GM18517 (cell line): ENCODE results near the gene PLCG1.

ENCODE experiments used
- ATAC-seq: cut with Tn5 transposase; IDR thresholded peaks from one replicate; pipeline ENCODE4 v1.9.1; 2021; ENCODE audit warnings: mild to moderate bottlenecking, moderate library complexity; ENCODE audit not compliant: unreplicated experiment

PLCG1 gene

DNA sequence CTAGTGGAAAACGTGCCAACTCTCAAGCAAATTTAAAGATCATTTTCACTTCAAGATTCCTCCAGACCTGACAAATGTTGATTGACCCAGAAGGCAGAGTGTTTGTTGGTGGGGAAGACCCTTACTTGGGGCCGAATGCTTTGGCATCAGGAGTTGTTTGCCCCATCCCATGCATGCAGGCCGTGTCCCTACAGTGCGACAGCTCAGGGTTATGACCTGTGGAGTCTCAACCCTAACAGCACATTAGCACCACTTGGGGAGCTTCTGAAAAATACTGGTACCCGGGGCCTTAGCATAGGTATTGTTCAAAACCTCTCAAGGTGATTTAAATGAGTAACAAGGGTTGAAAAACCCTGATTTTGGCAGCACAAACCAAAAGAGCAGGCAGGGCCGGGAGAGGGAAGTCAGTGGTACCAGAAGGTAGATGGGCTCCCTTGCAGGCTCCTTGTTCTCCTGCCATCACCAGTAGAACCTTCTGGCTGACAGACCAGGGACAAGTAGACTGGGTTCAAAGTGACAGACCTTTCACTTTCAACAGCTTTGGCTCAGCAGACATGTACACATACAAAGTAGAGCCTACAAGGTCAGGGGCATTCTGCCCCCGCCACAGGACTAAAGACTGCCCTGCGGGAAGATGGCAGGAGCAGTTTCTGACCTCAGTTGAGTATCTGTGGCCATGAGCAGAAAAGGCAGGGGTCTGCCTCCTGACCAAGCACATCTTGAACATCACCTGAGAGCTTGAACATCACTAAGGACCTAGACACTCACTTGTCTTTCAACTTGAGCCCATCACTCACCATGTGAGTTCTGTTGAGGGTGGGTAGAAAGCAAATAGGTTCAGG, 39.6 kb downstream of the PLCG1 start:
- ATAC-seq = no peak

DNA sequence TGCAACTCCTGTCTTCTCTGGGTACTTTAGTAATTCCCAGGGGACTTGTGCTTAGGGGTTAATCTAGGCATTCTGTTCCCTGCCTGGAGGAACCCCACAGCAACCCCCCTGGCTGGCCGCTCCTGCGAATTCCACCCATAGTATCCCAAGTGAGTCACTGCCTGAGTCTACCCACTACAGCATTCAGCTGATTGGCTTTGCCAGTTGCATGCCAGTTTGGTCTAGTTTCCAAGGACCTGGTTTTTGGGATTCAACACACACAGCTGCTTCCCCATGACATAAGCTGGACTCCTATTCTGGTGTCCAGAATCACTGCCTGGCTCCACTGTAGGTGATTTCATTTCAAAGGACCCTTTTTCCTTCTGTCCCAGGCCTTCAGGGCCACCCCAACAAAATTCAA, 40.3 kb downstream of the PLCG1 start:
- no peak for ATAC-seq

DNA sequence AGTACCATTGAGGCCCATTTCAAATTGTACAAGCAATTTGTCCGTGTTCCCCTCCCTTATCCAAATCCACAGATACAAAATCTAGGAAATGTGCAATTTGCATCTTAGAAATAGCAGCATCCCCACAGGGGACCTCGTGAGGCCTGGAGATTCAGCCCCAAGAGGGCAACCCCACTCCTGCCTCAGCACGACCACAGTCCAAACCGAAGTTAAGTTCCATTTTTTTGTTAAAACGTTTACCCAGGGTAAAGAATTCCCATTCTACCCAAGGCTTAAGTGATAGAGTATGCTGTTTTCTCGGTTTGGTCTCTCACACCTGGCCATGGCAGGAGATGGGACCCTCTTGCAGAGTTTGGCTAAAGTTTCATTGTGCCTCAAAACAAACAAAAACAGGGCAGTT, 41.2 kb downstream of the PLCG1 start:
- ATAC-seq = no peak

DNA sequence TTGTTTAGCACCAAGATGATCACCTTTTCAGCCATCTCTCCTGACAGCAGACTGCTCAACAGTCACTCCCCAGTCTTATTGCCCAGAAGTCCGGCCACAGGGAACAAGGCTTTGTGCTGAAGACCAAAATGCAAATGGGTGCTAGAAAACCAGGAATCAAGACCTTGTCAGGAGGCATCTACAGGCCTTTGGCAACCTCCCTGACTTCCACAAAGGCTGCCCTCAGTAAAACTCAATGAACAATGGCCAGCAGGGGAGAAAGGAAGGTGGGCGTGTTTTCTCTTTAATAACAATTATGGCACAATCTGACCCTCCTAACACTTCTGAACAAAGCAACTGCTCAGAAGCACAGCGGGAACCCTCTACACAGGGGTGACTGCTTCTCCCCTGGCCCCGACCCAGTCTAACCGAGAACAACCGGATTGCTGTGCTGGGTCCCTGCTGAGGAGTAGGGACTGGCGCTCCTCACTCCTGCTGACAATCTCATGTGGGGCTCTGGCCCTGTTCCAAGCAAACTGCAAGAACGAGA, 41.6 kb downstream of the PLCG1 start:
- no peak for ATAC-seq

DNA sequence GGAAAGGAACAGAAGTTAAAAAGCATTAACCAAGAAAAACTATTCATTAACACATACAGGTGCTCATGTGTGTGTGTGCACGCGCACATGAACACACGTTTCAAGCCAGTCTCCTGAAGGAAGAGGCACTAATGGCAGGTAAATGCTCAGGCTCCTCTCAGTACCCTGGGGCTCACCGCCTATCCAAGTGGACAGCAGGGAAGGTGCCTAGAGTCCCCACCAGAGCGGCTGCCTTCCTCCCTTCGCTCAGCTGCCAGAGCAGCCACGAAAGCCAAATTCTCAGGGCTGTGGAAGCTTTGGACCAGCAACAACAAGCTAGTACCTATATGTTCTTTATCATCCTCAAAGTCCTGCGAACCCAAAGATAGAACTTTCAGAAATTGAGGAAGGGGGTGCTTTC, 42.6 kb downstream of the PLCG1 start:
- ATAC-seq = no peak

DNA sequence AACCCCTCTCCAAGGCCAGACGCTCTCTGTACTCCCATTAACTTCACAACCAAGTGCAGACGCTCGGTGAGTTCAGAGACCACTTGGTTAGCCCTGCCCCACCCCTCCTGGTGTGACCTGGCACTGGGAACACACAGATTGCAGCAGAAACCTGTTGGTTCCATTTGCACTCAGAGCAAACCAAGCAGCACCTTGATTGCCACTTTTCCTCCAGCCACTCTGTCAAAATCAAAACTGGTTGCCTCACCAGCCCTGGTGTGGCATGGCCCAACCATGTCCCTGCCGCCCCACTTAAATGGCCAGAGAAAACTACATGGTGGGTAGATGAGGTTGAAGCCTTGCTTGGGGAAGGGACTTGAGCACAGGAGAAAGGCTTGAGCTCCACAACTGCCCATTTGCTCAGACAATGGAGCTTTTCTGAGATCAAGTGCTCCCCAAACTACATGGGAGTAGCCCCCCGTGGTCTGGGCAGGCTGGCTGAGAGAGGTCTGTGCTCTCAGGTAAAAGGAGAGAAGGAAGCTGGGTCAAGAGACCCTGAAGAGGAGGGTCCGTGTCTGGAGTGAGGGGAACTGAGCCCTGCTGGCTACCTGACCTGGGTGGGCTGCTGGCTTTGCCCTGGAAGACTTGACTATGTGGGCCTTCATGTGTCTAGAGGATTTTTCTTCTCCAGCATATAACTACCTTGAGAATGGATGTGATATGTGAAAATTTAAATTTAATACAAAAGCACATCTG, 43.4 kb downstream of the PLCG1 start:
- no peak for ATAC-seq

DNA sequence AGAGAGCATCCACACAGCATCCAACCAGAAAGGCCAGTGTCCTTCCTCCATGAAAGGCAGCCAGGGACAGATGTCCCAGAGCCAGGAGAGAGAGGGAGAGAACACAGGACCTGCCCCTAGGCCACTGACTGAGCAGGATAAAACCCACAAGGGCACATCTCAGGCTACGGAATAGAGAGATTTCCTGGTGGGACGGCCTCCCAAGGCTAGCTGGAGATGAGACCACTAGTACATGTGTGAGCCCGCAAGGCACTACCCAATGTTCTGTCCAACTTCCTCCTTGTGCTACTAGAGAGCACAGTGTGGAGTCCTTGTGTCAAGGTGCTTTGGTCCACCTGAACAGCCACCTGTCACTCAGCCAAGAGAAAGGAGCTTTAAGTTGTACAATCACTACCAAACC, 44.2 kb downstream of the PLCG1 start:
- ATAC-seq = no peak

DNA sequence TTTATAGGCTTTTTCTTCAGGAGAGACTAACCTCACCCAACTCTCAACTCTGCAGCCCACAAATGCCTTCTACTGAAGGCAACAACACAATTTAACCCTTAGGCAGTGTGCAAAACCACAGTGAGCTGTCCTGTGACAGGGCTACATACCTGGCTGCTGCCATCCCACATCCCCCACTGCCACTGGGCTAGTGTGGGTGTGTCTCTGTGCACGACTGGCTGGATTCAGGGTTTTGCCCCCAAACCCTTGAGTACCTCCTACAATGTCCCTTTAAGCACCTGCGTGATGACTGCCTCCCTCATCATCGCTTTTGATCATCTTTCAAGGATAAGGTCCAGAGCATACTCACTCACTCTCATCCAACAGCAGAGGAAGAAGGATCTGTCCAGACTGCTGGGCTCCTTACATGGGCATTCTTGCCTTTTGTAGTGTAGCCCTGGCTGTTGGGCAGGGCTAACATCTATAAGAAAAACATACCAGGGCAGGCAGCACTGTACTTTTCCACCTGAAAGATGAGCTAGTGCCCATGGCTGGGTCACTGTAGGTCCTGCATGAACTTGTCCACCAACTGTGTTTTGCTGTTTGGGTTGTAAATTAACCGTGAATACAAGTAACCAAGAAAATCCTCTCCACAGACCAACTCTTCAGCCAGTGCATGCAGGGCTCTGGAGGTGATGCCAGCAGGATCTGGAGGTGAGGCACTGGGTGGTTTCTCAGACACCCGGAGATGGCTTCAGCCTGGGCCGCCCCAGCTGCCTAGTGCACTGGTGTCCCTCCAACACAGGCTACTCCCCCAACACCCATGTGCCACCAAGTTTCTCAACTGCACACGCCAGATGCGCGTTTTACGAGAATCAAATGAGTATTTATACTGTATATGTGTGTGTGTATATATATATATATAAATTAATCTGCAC, 45.2 kb downstream of the PLCG1 start:
- no peak for ATAC-seq

DNA sequence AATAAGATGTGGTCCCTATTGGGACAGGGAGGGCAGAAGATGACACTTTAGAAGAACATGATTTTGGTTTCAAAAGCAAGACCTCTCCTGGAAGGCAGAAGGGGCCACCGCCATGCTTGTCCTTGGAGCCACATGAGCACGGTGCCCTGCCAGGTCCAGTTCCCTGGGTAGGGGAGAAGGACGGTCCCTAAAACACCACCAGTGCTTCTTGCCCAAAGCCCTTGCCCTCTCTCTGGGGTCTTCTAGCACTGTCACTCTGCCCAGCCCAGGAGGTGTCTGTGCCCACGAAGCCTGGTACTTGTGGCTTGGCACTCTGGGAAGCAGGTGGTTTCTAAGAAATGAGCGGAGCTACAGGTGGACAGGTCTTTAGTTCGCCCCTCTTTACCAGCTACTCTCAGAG, 46.0 kb downstream of the PLCG1 start:
- no peak for ATAC-seq

DNA sequence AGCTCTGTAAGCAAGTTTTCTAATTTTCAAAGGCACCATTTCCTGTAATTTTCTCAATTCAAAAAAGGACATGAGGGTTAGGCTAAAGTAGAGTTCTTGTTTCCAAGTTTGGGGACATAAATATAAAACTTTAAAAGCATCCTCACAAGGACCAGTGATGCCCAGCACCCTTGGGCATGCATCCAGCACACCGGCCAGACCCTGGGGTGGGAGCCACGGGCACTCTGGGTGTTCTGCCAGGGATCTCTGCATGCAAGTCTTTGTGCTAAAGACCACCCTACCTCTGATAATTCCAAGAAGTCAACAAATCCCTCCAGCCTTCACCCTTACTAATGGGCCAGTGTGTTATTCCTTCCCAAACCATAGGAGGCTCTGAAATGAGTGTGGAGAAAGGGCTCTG, 46.5 kb downstream of the PLCG1 start:
- no peak for ATAC-seq

DNA sequence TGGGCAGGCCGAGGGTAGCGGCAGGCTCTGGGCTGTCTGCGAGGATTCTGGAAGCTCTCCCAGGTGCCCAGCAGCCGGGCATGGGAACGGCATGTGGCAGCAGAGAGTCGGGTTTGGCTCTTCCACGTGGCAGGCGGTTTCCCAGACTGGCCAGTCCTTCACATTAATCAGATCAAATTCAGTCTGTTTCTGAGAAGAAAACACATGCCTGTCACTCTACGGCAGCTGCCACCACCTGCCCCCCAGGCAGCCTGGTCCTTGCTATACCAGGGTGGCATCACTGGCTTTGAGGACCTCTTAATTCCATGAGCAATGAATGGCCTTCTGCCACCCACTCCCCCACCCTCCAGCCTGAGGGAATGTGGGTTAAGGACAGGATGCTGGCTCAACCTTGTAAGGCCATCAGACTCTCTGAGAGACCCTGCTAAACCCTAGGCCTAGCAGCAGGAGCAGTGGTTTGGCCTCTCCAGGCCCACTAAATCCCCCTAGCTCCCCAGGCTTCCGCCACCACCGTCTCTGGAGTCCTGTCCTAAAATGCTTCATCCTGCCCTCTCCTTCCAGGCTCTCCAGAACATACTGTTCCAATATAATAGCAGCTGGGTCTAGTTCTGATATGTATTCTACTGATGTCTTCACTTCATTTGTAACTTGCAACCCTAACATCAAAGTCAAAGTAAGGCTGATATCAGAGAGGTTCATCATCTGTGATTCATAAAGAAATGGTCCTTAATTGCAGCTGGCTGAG, 47.8 kb downstream of the PLCG1 start:
- ATAC-seq = no peak

DNA sequence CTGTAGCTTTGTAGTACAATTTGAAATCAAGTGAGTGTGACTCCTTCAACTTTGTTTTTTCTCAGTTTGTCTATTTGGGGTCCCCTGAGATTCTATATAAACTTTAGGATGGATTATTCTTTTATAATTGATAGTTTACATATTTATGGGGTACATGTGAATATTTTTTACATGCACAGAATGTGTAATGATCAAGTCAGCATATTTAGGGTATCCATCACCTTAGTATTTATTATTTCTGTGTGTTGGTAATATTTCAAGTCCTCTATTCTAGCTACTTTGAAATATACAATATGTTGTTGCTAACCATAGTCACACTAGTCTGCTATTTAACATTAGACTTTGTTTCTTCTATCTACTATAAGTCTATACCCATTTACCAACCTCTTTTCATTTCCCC, 50.3 kb downstream of the PLCG1 start:
- no peak for ATAC-seq

DNA sequence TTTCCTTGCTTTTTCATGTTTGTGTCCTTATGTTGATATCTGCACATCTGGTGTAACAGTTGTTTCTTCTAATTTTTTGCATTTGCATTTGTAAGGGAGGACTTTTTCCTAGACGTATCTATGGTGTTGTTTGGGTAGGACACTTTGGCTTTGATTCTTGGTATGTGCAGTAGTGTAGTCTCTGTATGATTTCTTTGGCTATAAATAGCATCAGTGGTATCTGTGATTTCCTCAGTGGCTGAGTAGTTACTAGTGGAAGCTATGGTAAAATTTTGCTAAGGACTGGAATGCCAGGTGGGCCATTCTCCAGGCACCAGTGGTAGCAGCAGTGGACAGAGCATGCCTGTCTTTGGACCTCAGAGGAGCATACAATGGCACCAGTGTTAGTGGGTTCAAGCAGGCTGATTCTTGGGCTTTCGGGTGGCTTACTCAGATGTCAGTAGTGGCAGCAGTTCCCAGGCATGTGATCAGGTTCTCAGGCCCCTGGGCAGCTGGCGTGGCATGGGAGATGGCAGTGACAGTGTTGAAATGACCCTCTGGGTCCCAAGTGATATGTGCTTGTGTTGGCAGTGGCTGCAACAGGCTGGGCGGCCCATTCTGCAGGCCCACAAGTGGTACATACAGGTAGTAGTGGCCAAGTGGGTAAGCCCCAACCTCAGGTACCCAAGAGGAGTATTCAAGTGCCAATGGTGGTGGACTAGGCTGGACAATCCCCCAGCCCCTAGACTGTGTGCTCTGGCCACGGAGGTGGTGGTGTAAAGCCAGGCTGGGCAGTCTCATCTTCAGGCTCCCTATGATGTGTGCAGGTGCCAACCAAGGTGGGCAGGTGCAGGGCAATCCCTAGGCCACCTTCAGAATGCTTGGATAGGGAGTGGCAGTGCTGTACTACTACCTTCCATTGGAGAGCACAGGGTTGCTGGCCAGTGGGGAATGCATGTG, 54.5 kb downstream of the PLCG1 start:
- no peak for ATAC-seq

DNA sequence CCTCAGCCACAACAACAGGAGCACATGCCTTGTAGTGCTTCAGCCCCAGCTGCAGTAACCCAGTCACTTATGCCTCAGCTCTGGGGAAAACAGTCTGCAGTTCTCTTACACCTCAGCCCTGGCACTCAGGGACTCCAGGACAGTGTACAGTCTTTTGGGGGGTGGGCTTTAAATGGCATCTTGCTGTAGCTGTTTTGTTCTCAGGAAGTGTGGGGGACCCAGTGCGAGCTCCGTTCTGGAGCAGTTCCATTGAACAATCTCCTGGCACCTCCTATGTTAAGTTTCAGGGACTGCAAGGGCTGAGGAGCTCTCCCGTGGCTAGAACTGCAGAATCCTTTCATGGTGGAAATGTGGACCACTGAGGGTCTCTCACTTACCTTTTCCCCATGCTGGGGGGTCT, 55.2 kb downstream of the PLCG1 start:
- no peak for ATAC-seq

DNA sequence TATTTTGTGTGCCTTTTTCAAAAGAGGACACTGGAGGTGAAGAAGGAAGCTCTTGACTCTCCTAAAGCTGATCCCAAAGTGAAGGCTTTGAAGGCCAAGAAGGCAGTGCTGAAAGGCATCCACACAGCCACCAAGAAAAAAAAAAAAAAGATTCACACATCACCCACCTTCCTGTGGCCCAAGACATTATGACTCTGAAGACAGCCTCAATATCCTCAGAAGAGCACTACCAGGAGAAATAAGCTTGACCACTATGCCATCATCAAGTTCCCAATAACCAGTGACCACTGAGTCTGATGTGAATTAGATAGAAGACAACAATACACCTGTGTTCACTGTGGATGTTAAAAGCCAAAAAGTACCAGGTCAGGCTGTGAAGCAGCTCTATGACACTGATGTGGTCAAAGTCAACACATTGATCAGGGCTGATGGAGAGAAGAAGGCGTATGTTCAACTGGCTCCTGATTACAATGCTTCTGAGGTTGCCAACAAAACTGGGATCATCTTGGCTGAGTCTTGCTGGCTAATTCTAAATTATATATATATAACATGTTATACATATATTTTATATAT, 59.4 kb downstream of the PLCG1 start:
- ATAC-seq = no peak

DNA sequence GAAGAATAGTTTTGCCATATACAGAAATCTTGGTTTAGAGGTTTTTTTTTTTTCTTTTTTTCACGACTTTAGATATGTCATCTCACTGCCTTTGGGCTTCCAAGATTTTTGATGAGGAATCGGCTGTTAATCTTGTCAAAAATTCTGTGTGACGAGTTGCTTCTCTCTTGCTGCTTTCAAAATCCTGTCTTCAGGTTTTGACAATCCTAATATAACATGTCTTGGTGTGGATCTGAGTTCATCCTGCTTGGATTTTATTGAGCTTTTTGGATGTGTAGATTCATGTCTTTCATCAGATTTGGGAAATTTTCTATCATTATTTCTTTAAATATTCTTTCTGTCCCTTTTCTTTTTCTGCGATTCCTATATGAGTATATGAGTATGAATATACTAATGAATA, 61.1 kb downstream of the PLCG1 start:
- no peak for ATAC-seq

DNA sequence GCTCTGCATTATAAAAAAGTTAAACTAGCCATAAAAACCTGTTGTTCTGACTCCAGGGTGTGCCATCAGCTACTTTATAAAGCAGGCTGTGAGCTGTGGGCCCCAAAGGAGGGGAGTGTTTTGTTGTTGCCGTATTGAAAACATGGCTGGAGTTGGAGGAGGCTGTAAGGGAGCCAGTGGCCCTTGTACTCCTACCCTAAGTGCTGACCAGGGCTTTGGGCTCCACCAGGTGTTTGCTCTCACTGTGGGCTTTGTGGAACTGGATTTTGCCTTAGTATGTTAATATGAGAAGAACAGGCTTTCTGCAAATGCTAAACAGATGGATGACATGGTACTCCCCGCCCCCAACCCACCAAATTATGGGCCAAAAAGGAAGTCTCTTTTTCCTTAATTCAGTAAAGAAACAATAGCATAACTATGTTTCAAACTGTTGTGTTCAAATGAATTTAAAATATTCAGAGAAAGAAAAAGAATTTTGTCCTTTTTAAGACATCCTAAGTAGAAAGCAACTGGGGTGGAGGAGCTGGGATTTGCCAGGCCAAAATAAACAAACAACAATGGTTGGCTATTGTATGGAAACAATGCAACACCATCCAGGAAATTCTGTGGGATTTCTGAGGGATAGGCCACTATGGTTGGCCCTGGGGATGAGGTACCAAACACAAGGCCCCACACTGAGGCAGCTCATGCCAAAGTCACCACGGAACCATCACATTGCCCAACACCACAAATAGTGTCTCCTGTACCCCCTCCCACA, 63.3 kb downstream of the PLCG1 start:
- ATAC-seq = no peak

DNA sequence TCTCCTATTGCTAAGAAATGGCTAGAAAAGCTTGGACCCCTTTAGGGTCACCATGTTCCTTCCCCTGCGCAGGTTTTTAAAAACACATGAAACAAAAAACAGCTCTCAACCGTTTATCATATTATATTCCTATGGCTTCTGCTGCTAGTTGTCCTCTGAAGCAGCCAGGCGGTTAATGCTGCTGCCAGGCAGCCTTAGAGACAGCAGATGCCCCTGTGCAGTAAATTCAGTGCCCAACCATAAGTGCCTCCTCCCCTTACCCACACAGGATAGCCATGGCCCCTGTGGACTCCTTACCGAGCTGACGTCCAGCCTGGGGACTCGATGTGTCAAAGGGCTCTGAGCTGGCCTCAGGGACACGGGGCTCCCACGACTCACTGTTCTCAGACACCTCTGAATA, 64.4 kb downstream of the PLCG1 start:
- ATAC-seq = no peak
